HG03354 (cell line): Measurements from ENCODE around the gene LIMS4.
"Not testable (repeated sequence)": the region's sequence is repeated elsewhere in the genome, so short reads cannot be mapped to it uniquely, and the experiment has no call there.

ENCODE experiments used
- ATAC-seq: cut with Tn5 transposase; IDR thresholded peaks from one replicate; pipeline ENCODE4 v1.9.1; 2021; ENCODE audit warnings: mild to moderate bottlenecking; ENCODE audit not compliant: unreplicated experiment, poor library complexity, severe bottlenecking

LIMS4 gene

DNA sequence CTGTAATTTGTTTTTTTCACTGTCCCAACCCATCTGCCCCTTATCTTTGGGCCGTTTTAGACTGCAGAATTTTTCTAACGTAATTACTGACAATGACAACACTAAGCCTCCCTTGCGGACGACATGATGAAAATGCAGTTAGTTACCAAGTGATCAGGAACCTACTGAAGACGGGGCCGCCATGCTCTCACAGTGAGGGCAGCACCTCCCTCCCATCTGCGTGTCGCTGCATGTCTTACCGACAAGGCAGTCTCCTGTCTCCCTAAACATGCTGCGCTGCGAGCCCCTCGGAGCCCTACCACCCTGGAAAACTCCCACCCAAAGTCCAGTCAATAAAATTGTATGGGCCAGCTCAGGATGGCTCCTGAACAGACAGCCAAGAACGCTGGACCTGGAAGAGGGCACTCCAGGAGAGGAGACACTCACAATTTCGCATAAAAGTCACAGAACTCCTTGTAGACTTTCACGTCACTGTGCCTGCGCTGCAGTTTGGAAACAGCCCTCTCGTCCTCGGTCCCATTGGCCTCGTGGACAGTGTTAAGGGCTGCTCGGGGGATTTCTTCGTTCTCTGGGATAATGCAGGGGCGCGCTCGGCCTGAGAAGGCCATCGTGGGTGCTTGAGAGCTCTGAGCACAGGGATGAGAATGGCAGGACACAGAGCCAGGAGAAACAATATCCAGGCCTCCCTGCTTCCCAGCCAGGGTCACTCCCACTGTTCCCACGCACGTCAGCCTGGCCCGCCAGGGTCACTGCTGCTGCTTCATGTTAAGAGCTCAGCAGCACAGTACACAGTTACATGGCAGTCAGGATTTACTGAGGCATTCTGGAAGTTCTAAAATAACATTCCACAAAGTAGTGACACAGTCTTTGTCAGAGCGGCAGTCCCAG, at the start of gene LIMS4:
Gene LIMS4 (minus strand): TSS at position 646 of the 888 bp plus-strand sequence. CDS start 38 bp downstream, at position 608.
- ATAC-seq = not testable (repeated sequence)

- peak; percentile 95 for ATAC-seq
Measured at GRCh38 chr2:110499755-110500377, 27.2 kb upstream of the LIMS4 start.

GRCh38 chr2:110496027-110496426, 23.4 kb upstream of the LIMS4 start:
- ATAC-seq = not testable (repeated sequence)

DNA sequence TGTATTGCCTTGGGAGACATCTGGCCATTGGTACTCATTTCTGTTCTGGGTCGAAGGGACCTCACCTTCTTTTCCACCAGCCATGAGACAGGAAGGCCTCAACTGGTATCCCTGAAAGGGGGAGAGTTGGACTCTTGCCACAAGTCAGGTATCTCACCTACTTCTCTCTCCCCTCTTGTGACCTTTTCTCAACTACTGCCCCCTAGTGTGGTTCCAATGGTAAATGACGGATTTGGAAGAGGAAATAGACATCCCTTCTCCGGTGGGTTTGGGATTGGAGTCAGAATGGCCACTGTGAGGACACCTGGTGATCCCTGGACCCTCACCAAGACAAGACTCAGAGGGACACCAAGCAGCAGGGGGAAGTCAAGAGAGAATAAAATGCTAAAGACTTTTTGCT, 21.9 kb upstream of the LIMS4 start:
- not testable (repeated sequence) for ATAC-seq

DNA sequence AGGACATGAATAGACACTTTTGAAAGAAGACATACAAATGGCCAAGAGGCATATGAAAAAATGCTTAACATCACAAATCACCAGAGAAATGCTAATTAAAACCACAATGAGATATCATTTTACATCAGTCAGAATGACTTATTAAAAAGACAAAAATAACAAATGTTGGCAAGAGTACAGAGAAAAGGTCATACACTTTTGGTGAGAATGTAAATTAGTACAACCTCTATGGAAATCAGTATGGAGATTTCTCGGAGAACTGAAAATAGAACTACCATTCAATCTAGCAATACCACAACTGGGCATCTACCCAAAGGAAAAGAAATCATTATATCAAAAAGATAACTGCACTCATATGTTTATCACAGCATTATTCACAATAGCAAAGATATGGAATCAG, 16.4 kb upstream of the LIMS4 start:
- ATAC-seq = not testable (repeated sequence)

- not testable (repeated sequence) for ATAC-seq
Measured at GRCh38 chr2:110482697-110483096, 10.1 kb upstream of the LIMS4 start.

GRCh38 chr2:110481200-110481599, 8.6 kb upstream of the LIMS4 start:
- not testable (repeated sequence) for ATAC-seq

GRCh38 chr2:110480084-110480483, 7.5 kb upstream of the LIMS4 start:
- not testable (repeated sequence) for ATAC-seq

GRCh38 chr2:110477370-110477769, 4.8 kb upstream of the LIMS4 start:
- not testable (repeated sequence) for ATAC-seq

DNA sequence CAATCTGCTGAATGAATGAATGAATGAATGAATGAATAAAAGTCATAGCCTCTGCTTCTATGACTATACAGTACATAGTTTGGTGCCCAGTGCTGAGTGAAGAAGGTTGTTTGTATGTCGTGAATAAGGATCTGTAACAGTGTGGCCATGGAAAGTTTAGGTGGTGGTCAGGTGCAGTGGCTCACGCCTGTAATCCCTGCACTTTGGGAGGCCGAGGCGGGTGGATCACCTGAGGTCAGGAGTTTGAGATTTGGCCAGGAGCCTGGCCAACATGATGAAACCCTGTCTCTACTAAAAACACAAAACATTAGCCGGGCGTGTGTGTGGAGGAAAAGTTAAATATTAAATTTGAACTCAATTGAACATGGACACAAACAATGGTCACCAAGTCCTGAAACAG, 4.3 kb upstream of the LIMS4 start:
- not testable (repeated sequence) for ATAC-seq

GRCh38 chr2:110475627-110476359, 3.2 kb upstream of the LIMS4 start:
- not testable (repeated sequence) for ATAC-seq

DNA sequence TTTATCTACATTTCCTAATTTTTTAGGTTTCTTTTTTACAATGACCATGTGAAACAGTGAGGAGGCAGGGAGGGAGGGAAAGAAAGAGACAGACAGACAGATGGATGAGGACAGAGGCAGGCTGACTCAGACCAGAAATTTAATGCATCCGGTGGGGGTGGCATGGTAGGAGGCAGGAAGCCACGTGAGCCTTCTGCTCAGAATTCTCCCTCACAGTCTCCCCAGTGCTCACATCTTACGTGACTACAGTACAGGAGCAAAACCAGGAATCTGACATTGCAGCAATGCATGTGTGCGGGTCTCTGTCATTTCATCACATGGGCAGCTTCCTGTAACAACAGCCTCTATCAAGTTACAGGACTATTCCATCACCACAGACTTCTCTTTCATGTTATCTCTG, 2.3 kb upstream of the LIMS4 start:
- ATAC-seq = peak; percentile 100

- ATAC-seq = not testable (repeated sequence)
Measured at GRCh38 chr2:110473059-110473358, 393 bp upstream of the LIMS4 start.

DNA sequence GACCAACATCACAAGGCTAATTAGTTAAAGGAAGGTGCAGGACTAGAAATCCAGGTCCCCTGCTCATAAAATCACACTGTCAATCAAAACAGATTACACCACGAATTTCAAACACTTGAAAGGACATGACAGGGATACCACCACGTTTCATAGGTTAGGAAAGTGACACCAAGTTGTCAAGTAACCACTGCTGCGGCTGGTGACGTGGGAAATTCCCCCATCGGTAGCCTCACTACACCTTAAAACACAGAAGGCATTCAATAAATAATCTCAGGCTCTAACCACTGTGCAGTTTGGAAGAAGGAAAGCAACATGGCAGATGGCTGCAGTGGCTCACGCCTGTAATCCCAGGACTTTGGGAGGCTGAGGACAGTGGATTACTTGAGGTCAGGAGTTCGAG, 3.7 kb downstream of the LIMS4 start:
- ATAC-seq = not testable (repeated sequence)

- ATAC-seq = peak; percentile 89
Measured at GRCh38 chr2:110465312-110465711, 7.3 kb downstream of the LIMS4 start.

DNA sequence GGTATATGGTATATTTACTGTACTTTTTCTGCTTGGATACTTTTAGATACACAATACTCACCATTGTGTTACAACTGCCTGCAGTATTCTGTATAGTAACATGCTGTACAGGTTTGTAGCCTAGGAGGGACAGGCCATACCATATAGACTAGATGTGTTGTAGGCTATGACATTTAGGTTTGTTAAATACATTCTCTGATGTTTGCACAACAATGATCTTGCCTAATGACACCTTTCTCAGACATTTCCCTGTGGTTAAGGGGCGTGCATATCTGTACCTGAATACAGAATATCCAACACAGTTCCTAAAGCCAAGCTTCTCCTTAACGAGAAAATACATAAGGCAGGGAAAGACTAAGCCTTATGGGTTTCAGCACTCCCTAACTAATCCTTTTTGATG, 10.2 kb downstream of the LIMS4 start:
- not testable (repeated sequence) for ATAC-seq

GRCh38 chr2:110460318-110460717, 12.3 kb downstream of the LIMS4 start:
- not testable (repeated sequence) for ATAC-seq

GRCh38 chr2:110457214-110457590, 15.4 kb downstream of the LIMS4 start:
- not testable (repeated sequence) for ATAC-seq

- ATAC-seq = not testable (repeated sequence)
Measured at GRCh38 chr2:110456291-110457213, 16.1 kb downstream of the LIMS4 start.
